NCI-H69 (cell line): ENCODE results near the gene ERCC6L.

Experiments used
- DNase-seq: peaks from one replicate; lab custom pipeline; 2025; lab: John Stamatoyannopoulos, UW

ERCC6L gene, protein sequence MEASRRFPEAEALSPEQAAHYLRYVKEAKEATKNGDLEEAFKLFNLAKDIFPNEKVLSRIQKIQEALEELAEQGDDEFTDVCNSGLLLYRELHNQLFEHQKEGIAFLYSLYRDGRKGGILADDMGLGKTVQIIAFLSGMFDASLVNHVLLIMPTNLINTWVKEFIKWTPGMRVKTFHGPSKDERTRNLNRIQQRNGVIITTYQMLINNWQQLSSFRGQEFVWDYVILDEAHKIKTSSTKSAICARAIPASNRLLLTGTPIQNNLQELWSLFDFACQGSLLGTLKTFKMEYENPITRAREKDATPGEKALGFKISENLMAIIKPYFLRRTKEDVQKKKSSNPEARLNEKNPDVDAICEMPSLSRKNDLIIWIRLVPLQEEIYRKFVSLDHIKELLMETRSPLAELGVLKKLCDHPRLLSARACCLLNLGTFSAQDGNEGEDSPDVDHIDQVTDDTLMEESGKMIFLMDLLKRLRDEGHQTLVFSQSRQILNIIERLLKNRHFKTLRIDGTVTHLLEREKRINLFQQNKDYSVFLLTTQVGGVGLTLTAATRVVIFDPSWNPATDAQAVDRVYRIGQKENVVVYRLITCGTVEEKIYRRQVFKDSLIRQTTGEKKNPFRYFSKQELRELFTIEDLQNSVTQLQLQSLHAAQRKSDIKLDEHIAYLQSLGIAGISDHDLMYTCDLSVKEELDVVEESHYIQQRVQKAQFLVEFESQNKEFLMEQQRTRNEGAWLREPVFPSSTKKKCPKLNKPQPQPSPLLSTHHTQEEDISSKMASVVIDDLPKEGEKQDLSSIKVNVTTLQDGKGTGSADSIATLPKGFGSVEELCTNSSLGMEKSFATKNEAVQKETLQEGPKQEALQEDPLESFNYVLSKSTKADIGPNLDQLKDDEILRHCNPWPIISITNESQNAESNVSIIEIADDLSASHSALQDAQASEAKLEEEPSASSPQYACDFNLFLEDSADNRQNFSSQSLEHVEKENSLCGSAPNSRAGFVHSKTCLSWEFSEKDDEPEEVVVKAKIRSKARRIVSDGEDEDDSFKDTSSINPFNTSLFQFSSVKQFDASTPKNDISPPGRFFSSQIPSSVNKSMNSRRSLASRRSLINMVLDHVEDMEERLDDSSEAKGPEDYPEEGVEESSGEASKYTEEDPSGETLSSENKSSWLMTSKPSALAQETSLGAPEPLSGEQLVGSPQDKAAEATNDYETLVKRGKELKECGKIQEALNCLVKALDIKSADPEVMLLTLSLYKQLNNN

DNA sequence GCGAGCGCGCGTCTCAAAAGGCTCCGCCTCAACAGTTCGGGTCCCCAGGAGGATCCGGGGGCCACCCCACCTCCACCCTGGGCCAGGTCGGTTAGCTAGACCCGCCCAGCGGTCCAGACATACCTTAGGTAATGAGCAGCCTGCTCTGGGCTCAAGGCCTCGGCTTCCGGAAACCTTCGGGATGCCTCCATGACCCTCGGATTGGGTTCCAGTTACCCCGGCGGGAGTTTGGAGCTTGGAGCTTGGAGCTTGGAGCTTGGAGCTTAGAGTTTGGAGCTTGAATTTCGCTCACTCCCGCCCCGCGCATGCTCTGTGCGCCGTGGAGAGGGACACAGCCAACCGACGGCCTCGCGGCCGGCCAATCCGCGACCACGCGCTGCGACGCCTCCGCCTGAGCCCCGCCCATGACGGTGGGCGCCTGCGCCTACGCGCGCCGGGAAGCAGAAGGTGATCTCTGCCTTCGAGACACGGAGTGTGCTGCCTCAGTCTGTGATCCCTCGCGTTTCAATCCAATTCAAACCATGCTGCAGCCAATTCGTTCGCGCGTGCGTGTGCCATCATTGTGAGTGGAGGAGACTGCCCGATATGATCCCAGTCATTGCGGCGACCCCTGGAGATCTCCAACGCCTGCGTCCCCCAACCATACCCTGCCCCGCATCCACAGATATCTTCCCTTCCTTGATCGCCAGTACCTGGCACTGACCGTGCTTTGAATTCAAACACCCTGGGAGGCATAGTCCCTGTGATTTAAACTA lies at the start of gene ERCC6L:
TSS of gene ERCC6L (minus strand) at position 307 of the 755 bp plus-strand sequence. CDS start at position 191, 116 bp downstream.
- peak; percentile 94 for DNase-seq

DNA sequence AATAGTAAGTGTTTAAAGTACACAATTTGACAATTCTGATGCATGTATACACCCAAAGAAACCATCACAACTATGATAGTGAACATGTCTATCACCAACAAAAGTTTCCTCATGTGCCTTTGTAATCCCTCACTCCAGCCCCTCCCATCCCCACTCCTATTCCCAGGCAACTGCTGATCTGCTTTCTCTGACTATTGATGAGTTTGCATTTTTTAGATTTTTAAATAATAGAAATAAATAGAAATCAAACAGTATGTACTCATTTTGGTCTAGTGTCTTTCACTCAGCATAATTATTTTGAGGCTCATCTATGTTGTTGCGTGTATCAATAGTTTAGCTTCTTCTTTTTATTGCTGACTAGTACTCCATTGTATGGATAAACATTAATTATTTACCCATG lies 43.5 kb upstream of the ERCC6L start:
- no peak for DNase-seq

DNA sequence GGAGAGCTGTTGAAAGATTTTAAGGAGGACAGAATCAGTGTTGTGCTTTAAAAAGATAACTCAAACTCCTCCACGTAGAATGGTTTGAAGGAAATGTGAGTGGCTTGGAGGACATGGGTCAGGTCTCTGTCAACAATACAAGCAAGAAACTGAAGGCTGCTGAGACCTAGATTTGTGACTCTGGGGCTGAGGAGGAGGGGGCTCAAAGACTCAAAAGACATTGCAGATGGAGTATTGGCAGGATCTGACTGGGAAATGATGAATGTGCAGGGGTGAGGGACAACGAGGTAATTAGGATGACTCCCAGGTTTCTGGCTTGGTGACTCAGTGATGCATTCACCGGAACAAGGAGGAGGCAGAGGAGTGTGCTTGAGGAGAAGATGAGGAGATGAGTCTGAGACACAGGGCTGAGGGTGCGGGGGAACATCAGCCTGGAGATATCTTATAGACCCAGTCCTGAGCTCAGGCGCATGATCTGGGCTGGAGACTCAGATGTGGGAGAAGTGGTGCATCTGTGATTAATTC lies 41.6 kb upstream of the ERCC6L start:
- peak; percentile 20 for DNase-seq

DNA sequence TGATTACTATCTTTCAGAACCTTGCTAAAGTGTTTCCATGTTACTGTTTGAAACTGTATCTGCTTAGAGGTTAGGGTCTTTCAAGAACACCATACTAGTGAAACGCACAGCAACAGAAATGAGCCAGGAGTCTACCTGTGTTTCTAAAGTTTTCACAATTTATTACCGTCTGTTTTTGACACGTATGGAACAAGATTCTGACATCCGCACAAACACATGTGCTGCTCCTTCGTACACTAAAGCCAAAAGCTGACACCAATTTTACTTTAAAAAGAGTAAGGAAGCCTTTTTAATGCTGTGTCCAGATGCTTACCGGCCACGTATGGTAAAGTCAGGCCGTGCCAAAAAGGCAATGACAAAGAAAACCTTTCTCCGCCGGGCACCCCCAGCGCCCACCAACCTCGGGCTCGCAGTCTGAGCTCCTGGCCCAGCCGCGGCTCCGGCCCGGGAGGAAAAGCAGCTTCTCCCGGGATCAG lies 37.7 kb upstream of the ERCC6L start:
- no peak for DNase-seq

DNA sequence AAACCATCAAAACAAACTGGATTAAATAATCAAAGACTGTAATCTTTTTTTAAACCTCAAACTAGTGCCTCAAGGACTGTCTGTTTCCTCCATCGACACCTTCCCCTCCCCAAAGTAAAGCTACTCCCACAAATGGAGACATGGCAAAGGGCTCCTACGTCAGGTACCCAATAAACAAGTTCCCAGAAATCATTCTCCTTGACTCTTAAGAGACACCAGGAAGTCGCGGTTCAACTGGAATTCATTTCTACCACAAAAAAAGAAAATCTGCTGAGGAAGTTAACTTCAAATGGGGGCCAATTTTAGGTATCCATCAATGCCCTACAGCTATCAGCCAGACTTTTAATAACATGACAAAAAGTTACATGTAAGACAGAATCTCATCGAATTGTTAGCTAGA lies 35.7 kb upstream of the ERCC6L start:
- no peak for DNase-seq

DNA sequence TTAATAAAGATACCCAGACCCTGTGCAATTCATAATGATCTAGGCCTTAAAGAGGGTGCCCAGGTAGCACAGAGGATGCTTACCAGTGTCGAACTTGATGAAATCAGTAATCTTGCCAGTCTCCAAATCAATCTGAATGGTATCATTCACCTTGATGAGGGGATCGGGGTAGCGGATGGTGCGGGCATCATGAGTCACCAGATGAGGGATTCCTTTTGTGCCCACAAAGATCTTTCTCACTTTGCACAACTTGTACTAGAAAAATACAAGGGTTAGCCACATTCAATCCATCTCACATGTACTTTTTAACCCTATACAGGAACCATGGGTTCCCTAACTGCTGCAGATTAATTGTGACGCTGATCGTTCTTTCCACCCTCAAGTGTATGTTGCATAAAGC lies 34.9 kb upstream of the ERCC6L start:
- DNase-seq = no peak

DNA sequence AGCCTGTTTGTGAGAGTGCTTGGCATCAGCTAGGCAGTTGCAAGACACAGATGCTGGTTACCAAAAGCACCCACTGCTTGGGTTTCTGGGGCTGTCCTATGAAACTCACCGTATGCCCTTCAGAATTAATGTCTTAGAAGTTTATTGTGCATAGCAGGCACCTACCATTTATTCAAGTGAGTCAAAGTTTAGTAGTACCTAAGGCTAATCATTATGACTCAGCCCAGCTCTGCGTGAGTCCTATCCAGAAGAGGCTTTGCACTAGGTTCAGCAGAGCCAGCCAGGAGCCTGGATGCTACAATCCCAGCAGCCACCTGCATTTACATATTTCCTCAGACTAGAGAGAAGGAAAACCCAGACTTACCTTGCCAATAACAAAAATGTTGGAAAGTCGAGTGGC lies 34.0 kb upstream of the ERCC6L start:
- peak; percentile 5 for DNase-seq

DNA sequence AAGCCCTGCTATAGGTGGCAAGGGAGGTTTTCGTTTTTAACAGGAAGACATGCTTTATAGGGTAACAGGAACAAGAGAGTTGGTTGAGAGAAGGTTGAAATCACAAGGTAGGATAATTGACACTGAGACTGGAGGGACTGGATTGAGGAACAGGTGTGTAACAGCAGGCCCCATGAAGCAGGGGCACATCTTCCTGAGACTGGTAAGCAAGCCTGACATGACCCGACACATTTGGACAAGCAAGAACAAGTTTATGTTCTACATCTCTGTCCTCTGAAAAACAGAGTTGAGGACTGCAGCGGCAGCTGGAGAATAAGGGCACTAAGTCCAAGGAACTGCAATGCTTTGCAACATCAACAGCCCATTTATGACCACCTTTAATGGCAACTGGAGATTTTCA lies 33.0 kb upstream of the ERCC6L start:
- DNase-seq = no peak

DNA sequence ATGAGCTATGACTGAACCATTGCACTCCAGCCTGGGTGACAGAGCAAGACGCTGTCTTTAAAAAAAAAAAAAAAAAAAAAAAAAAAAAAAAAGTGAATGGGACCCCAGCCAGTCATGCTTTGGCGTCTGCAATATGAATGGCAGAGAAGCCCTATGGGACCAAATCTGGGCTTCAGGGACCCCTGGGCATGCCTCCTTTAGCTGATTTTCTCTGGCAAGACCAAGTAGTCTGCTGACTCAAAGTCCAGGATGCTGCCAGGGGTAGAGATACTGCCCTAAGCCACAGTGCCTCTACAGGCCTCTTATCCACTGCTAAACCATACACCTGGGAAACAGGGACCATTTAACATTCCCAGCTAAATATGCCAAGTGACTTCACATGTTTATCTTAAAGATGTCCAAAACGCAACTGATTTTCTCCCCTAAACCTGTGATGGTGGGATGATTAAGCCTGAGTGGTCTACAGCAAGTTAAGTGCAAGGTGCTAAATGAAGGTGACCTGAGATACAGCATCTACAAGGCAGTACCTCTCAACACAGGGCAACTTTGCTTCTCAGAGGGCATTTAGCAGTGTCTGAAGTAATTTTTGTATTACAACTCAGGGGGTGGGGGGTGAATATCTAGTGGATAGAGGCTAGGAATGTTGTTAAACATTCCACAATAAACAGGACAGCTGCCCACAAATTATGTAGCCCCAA lies 32.4 kb upstream of the ERCC6L start:
- DNase-seq = no peak

DNA sequence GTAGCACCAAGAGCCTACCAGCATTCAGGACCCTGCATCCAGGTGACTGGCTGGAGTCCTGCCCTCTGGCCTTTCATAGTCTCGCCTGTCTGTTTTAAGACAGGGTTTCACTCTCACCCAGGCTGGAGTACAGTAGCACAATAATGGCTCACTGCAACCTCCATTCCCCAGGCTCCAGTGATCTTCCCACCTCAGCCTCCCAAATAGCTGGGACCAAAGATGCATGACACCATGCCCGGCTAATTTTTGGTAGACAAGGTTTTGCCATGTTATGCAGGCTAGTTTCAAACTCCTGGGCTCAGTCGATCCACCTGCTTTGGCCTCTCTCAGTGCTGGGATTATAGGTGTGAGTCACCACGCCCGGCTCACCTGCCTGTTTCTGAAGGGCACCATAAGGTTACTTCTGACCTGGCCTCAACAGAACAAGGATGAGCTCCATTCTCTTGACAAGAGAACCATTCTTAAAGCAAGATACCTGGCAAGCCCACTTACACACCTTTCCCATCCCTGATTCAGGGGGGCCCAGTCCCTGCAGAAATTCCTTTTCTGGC lies 31.6 kb upstream of the ERCC6L start:
- DNase-seq = peak; percentile 8

DNA sequence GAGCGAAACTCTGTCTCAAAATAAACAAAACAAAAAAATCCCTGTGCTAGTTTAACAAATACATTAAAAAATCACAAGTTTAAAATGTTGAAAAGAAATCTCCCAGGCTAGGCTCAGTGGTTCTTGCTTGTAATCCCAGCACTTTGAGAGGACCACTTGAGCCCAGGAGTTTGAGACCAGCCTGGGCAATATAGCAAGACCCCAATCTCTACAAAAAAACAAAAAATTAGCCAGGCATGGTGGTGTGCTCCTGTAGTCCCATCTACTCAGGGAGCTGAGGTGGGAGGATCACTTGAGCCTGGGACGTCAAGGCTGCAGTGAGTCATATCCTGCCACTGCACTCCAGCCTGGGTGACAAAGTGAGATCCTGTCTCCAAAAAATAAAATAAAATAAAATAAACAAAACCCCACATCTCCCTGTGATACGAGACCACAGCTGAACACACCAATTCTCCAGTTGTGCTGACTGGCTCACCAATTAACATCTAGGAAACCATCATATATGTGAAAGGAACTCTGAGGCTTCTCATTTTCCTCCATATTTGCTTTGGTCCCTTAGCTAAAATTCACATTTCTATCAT lies 30.9 kb upstream of the ERCC6L start:
- DNase-seq = no peak

DNA sequence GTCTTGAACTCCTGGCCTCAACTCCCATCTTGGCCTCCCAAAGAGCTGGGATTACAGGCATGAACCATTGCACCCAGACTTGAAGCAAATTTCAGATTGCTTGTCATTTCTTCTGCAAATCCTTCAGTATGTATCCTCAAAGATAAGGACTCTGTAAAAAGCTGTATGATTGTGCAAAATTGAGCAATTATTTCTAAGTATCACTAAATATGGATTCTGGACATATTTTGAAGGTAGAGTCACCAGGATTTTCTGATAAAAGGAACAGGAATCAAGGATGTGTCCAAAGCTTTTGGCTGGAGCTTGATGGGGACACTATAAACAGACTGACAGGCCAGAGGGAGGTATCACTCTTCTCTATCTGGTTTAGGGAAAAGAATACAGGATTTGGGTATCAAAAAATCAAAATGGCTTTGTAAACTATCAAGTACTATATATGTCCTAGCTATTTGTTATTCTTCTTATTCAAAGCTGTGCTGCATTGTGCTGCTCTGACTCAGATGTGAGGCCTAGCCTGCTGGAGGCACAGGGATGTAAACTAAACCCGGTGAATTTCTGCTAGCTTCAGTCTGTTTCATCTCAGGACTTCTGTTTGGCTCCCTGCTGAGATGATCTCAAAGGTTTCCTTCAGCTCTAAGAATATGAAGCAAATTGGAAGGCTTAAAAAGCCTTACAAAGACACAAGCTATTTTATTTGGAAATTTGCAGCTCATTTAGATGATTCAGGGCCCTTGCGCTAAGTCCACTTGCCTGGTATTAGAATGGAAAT lies 30.0 kb upstream of the ERCC6L start:
- no peak for DNase-seq

DNA sequence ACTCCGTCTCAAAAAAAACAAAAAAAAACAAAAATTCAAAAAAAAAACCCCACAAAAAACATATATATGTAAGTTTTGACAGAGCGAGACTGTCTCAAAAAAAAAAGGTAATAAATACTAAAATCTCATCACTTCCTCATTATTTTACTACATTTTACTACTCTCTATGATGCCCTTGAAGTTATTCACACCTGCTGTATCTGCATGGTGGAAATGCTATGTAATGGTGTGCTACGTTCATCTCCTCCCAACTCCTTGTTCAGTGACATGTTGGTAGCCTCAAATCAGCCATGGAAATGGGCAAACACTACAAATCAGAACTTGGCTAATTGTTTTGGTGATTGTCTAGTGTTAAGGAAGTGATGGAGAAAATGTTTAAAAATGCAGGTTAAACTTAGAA lies 26.4 kb upstream of the ERCC6L start:
- DNase-seq = no peak

DNA sequence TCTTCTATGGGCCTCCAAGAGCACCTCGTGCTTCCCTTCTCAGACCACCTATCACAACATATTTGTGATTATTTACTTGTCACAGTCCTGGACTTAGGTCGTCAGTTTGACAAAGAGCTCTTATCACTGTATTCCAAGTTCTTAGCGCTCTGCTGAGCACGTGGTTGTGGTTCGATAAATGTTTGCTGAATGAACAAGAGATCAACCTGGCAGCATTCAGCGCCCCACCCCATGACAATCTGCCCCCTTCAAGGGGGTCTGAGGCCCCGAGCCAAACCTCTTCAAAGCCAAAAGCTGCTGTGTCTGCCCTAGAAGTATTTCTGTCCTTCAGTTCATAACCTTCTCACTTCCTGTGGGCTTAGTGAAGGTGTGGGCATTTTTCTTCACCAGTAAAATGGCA lies 23.2 kb upstream of the ERCC6L start:
- DNase-seq = no peak

DNA sequence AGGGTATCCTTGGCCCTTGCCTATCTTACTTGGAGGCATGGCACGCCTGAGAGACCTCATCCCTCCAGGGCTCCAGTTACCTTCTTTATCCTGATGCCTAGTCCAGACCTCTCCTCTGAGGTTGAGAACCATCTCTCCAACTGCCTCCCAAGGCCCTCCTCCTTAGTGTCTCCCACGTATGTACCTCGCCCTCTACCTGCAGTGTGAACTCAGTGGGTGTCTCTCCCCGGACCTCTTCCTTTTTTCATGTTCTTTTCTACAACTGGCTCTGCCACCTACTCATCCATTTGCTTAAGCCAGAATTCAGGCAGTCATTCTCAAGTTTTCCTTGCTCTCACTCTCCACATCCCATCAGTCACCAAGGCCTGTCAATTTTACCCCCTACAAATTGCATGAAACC lies 21.6 kb upstream of the ERCC6L start:
- DNase-seq = no peak

DNA sequence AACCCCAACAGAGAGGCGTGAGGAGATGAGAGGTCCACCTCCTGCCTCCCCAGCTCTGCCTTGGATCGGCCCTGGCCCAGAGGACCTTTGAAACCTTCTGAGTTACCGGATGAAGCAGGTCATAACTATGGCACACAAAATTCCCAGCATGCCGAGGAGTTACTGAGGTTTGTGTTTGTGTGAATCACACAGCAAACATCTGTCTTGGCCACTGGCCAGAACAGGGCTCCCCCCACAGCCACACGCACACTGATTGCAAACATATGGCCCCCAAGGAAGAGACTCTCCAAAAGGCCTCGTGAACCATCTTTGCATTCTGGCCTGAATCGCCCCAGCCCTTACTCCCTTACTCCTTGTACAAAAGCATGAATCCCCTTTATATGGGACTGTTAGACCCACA lies 19.3 kb upstream of the ERCC6L start:
- DNase-seq = peak; percentile 34

DNA sequence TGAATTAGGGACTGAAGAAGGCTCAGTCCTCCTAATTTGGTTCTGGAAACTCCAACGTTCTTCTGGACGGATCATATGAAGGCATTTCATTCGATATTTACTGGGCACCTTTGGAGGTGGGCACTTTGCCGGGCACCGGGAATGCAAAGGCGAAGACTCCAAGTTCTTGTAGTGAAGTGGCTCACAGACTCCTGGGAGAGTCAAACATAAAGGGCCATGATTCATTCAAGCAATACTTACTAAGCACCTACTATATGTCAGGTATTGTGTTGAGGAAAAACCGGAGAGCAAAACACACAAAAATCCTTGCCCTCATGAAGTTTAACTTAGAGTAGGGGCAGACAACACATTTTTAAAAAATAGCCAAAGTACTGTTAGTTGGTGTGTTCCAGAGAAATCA lies 17.0 kb upstream of the ERCC6L start:
- no peak for DNase-seq

DNA sequence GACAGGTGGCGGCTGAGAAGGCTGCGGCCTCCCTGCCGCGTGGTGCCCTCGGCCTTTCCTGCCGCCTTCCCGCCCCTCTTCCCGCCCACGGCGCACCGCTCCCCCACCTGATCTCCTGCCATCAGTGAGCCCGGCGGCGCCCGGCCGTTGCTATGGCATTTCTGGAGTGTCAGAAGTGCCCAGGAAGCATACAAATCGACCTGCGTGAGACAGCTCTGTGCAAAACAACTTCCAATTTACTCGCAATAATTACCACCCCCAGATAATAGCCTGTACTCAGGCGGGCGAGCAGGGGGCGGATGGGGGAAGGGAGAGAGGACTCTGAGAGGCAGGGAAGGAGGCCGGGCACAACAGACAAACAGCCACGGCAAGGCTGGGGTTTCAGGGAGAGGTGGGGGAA lies 16.6 kb upstream of the ERCC6L start:
- peak; percentile 96 for DNase-seq

DNA sequence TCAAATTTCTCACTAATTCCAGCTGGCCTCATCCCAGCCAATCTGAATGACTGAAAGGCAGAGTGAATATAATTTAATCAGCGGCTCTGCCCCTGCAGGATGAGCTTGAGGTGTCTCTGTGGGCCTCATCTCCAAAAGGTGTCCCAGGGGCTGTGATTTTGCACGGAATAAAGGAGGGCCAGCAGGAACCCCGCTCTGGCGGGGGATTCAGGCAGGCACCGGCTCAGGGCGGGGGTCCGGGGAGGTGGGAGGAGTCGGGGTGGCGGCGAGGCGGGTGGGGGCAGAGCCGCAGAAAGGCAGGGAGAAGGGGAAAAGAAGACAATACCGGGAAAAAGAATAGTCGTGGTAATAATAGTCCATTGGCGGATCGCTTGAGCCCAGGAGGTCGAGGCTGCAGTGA lies 16.0 kb upstream of the ERCC6L start:
- peak; percentile 85 for DNase-seq
